ENCODE results near the gene COL23A1.

The COL23A1 gene

GRCh38 chr5:178423901-178424809 is 166.0 kb downstream of the COL23A1 start:
- no peak for DNase-seq (ENCODE audit: low read depth in 2 of 2)

DNA sequence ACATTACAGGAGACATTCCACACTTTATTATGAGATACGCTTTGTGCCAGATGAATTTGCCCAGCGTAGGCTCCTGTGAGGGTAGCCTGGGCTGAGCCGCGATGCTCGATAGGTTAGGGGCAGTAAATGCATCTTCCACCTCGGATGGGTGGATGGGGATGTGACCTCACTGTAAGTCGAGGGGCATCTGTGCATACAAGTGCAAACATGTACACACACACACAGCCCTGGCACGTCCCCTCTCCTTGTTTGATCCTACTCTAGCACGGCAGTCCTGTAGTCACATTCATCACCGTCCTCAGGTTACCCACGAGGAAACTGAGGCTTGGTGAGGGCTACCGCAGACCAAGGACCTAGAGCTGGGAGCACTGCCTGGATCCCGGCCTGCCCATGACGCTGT is 166.8 kb downstream of the COL23A1 start:
- no peak for DNase-seq (ENCODE audit: low read depth in 2 of 2)

DNA sequence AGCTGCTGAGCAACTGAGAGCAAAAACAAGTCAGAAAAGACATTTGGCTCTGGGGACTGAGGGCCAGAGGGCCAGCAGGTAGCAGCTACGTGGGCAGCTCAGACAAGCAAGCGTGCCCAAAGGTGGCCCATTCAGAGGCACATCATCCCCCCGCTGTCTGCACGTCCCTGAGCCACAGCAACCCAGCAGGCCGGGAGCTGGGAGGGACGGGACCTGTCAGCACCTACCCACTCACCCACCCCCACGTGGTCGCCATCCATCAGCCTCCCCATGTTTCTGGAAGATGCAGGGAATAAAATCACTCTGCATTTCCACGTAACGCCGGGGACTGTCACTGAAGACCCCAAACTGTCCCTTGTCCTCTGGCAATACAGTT is 167.8 kb downstream of the COL23A1 start:
- DNase-seq (ENCODE audit: low read depth in 2 of 2): no peak

DNA sequence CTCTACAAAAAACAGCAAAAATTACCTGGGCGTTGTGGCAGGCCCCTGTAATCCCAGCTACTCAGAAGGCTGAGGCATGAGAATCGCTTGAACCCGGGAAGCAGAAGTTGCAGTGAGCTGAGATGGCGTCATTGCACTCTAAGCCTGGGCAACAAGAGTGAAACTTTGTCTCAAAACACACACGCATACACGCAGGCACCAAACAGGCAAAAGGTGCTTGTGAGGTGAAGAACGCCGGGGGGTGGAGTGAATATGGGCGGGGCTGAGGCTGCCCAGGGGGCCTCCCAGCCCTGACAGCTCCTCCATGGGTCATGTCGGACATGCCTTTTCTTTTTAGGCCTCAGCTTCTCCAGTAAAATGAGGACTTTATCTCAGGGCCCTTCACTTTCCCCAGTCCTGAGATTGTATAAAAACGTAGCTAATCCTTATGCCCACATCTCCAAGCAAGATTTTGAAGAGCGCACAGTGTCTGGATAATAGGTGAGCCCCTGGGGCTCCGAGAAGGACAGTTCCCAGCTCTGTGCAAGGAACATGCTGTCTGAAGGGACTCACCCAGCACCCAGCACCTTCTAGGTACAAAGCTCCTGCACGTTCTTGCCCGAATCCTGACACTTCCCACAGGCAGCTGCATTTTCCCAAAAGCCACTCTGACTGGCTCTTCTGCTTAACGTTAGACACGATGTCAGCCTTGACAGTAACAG is 168.3 kb downstream of the COL23A1 start:
- no peak for DNase-seq (ENCODE audit: low read depth in 2 of 2)

DNA sequence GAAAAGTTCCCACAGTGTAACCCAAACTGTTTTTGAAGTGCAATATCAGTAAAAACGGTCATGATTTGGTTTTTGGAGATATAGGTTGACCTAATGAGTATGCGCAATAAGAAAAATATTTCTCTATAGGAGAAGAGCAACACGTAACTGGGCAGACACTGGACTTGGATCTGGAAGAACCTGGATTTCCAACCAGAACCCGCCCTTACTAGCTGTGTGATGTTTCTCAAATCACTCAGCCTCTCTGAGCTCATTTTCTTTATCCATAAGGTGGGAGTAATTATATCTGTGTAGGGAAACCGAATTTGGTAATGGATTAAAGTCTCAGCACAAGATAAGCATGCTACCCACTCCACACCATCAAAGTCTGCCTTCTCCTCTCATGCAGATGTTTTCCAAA is 169.1 kb downstream of the COL23A1 start:
- DNase-seq (ENCODE audit: low read depth in 2 of 2): no peak

DNA sequence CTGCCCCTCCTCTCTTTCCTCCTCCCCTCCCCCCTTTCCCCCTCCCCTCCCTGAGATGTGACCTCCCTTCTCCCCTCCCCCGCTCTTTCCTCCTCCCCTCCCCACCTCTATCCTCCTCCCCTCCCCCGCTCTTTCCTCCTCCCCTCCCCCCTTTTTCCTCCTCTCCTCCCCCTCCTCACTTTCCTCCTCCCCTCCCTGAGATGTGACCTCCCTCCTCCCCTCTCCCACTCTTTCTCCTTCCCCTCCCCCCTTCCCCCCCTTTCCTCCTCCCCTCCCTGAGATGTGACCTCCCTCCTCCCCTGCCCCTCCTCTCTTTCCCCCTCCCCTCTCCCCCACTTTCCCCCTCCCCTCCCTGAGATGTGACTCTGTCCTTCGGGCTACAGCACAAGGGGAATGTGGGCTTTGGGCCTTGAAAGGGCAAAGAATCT is 169.8 kb downstream of the COL23A1 start:
- DNase-seq (ENCODE audit: low read depth in 2 of 2): no peak

- DNase-seq (ENCODE audit: low read depth in 2 of 2): no peak
Measured at GRCh38 chr5:178419651-178420050, 170.5 kb downstream of the COL23A1 start.

GRCh38 chr5:178419196-178419595 is 171.0 kb downstream of the COL23A1 start:
- no peak for DNase-seq (ENCODE audit: low read depth in 2 of 2)

DNA sequence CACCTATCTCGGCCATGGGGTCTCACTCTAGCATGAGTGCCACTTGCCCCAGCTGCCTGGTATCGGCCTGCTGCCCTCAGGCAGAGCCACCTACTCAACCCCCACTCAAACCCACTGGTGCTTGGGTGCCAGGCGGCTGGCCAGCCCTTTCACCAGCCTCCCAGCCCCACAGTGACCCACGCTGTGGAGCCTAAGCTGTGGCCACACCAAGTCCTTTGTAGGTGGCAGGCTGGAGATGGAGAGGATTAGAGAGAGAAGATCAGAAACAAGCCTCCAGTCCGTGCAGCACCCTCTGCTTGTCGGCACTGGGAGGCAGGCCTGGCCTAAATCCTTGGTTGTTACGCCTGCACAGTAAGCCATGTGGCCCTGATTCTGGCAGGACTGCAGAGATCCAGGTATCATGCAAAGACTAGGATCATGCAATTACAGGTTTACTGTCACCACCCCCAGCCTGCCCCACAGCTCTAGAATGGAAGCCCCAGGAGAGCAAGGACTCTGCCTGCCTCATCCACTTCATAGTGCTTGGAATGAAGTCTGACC is 171.7 kb downstream of the COL23A1 start:
- no peak for DNase-seq (ENCODE audit: low read depth in 2 of 2)

DNA sequence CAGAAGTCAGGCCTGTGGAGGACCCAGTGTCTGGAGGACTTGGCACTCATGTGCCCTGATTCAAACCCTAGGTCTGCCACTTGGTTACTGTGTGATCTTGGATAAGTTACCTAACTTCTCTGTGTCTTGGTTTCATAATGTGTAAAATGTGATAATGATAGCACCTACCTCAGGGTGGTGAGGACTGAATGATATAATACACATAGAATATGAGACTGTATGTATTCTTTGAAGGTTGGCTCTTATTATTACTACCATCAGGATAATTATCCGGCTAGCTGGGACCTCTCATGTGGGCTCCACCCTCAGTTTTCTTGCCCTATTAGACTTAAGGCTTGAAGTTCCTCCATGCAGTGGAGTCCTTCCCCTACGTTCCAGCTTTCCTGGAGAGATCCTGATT is 172.2 kb downstream of the COL23A1 start:
- DNase-seq (ENCODE audit: low read depth in 2 of 2): no peak

GRCh38 chr5:178417391-178417811 is 172.8 kb downstream of the COL23A1 start:
- DNase-seq (ENCODE audit: low read depth in 2 of 2): no peak

DNA sequence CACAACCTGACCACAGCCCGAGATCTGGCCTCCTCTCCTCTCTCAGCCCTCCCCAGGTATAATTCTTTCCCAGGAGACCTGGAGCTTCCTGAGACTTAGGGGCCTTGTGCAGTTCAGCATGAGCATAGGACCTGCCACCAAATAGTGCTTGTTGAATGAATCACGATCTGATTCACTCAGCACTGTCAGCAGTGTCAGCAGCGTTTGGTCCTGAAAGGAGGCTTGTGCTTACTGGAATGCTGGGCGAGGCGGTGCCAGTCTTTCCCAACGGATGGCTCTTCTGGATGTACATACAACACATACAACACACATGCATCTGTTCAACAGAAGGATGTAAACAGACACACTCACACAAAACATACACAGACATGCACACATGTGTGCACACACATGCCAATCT is 173.3 kb downstream of the COL23A1 start:
- no peak for DNase-seq (ENCODE audit: low read depth in 2 of 2)

- no peak for DNase-seq (ENCODE audit: low read depth in 2 of 2)
Measured at GRCh38 chr5:178416206-178416882, 173.8 kb downstream of the COL23A1 start.

DNA sequence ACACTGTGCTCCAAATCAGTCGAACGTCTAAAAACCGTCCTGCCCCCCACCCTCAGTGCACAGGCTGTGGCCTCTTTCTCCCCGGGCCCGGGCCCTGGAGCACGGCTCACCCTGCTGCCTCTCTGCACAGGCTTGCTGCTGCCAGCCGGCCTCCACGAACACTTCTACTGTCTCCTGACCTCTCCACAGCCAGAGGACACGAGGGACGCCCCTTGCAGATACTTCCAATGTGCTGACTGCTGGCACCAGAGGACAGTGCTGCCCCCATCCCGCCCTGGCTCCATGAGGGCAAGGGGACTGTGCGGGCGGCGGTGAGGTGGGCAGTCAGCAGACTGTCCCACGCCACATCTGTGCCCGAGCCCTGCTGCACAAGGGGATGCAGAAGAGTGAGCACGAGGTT is 174.8 kb downstream of the COL23A1 start:
- DNase-seq (ENCODE audit: low read depth in 2 of 2): no peak

DNA sequence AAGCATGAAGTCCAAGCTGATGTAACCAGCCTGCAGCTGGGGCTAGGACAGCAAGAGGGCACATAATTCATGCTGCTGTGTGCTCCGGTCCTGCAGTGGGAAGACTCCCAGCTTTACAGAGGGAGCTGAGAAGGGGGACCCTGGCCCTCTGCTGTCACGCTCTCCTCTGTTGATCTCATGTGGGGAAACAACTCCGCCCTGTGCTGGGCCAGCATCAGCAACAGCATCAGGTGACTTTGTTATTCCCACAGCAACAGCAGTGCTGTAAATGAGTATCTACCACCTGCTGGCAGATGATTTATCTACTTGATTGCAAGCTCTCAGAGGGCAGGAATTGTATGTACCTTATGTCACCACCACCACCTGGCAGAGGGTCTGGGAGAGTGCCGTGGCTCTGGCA is 176.2 kb downstream of the COL23A1 start:
- DNase-seq (ENCODE audit: low read depth in 2 of 2): no peak

DNA sequence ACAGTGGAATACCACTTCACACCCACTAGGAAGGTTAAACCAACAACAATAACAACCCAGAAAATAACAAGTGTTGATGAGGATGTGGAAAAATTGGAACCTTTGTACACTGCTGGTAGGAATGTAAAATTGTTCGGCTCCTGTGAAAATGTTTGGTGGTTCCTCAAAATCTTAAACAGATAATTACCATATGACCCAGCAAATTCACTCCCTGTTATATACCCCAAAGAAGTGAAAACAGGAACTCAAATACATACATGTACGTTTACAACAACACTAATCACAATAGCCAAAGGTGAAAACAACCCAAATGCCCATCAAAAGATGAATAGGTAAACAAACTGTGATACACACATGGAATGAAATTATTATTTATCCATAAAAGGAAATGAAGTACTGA is 179.1 kb downstream of the COL23A1 start:
- DNase-seq (ENCODE audit: low read depth in 2 of 2): no peak

- no peak for DNase-seq (ENCODE audit: low read depth in 2 of 2)
Measured at GRCh38 chr5:178407646-178408045, 182.5 kb downstream of the COL23A1 start.

DNA sequence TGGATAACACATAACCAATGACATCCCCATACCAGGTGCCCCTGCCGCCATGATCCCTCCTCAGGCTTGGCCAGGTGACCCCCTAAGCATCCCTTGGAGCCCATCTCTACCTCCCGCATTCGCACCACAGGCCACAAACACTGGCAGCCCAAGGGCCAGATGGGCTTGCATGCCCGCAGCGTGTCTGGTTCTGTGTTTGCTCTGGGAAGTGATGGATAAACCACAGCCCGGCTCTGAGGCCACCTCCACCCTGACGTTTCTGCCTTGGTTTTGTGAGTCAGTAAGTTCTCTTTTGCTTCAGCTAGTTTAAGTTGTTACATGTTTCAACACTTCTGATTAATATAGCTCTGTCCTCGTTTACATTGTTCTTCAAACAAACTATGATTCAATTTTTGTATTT is 185.2 kb downstream of the COL23A1 start:
- DNase-seq (ENCODE audit: low read depth in 2 of 2): no peak

DNA sequence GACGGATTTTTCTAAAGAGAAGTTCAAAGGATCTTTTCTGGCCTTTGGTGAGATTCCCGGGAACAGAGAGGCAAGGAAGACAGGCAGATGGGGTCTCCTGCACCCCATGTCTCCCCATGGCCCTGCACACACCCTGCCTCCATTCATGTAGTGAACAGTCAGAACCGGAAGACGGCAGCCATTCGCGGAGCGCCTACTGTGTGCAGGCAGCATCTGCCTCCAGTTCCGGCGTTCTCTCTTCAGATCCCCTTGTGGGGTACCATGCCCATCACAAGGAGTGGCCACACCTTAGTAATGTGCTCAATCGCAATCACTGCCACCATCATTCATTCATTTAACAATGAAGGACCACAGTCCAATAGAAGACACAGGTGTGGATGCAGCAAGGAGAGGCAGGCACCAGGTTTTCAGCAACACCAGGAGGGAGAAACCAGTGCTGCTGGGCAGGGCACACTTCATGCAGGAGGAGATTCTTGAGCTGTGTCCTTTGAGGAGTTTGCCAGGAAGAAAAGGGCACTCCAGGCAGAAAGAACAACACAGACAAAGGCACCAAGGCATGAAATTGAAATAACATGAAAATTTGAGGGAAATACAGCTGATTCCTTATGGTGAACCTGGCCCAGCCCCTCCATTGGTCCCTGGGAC is 186.1 kb downstream of the COL23A1 start:
- no peak for DNase-seq (ENCODE audit: low read depth in 2 of 2)

DNA sequence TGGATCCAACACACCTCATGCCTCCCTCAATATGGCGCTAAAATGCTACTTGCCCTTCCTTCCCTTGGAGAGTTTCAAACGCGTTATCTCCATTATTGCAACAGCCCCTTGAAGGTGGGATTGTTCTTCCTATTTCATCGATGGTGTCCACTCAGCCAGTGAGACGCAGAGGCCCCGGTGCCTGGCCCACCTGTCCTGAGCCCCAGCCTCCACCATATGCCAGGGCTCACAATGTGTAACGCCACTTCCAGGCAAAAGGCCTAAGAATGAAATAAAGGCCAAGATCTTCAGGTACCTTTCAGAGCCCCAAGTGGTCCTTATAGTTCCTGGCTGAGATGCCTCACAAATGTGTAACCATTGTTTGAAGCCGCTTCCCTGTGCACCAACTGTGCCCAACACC is 186.8 kb downstream of the COL23A1 start:
- no peak for DNase-seq (ENCODE audit: low read depth in 2 of 2)

GRCh38 chr5:178399701-178400095 is 190.5 kb downstream of the COL23A1 start:
- DNase-seq (ENCODE audit: low read depth in 2 of 2): no peak
